Stimulated activated CD4-positive, alpha-beta T cell treated with anti-CD3 and anti-CD28 coated beads, TNF-alpha, amount 100 ng/mL, for 48 hours (primary cell): ENCODE results near the gene UBE2L5.

Experiments used
- DNase-seq, 3 donors: peaks; one replicate each; pipeline ENCODE4 v3.0.0-alpha.2; 2020; ENCODE audit warnings: low read depth in 3 of 3

UBE2L5 gene

DNA sequence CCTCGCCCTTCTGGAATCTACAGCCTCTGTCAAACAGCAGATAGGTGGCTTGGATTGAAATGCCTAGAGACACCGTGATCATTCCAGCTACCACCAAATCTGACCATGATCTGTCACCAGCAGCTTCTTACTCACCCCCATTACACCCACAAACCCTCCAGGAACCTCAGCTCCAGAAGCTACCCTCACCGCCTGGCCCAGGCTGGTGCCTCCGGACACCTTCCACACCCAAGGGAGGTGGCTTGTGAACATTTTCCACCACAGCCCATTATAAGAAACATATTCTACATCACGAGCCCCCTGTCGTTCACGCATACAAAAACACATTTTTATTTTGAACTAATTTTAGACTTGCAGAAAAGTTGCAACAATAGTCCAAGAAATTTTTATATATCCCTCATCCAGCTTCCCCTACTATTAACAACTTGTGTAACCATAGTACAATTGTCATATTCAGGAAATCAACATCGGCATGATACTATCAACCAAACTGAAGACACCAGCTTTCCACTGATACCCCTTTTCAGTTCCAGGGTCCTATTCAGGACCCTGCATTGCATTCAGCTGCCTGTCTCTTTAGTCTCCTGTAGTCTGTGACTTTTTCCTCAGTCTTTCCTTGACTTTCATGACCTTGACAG, 15.4 kb upstream of the UBE2L5 start:
- DNase-seq = no peak

DNA sequence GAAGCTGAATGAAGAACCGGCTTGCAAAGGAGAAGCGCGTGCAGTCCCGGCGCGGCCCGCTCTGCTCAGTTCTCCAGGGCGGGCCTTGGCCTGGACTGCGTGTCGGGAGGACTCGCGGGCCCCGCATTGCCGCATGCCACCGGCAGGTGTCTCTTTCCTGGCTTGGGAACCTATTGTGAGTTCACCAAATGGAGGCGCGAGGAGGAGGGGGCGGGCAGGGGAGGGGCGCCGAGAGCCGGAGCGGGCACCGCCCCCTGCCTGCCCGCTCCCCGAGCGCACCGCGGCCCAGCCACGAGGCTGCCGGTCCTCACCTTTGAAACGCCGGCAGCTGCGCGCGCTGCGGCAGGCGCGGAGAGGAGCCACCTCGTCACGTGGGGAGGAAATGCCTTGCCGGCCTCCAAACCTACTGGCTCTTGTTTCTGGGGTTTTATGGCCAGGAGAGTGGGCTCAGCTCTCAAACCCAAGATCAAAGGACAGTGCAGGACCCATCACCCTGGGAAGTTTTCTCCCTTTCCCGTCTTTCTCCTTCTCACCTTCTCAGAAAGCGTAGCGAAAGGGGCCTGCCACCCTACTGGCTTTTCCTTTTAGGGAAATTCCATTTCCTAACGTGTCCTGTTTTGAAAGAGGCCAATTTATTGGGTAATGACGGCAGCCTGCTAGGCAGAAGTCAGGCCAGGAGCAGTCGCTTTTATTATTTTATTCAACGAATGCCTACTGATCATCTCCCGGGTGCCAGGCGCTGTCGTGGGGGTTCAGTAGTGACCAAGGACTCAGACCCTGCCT, 13.8 kb upstream of the UBE2L5 start:
- DNase-seq = peak; percentile 86 to 91 (median 90)

GRCh38 chr13:30409886-30410704, 12.2 kb upstream of the UBE2L5 start:
- DNase-seq = no peak

DNA sequence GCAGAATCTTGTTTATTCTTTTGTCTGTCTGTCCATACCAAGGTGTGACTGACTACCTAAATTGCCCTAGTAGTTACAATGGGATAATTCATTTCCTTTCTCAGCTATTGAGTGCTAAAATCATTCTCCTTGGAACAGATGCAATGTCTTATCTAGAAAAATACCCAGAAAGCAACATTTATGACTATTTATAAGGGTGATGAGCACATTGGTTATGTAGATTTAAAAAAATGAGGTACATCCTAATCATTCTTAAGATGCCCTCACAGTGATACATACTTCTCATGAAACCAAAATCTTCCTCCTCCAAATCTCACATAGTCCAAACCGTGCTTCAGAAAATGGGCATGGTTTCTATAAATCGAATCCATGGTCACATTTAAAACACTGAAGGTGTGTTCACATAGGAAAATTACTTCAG, 11.6 kb upstream of the UBE2L5 start:
- no peak for DNase-seq

- DNase-seq = no peak
Measured at GRCh38 chr13:30412346-30412745, 9.9 kb upstream of the UBE2L5 start.

GRCh38 chr13:30413842-30414241, 8.5 kb upstream of the UBE2L5 start:
- no peak for DNase-seq

- DNase-seq = no peak
Measured at GRCh38 chr13:30415430-30416030, 6.8 kb upstream of the UBE2L5 start.

- no peak for DNase-seq
Measured at GRCh38 chr13:30416471-30416870, 5.8 kb upstream of the UBE2L5 start.

DNA sequence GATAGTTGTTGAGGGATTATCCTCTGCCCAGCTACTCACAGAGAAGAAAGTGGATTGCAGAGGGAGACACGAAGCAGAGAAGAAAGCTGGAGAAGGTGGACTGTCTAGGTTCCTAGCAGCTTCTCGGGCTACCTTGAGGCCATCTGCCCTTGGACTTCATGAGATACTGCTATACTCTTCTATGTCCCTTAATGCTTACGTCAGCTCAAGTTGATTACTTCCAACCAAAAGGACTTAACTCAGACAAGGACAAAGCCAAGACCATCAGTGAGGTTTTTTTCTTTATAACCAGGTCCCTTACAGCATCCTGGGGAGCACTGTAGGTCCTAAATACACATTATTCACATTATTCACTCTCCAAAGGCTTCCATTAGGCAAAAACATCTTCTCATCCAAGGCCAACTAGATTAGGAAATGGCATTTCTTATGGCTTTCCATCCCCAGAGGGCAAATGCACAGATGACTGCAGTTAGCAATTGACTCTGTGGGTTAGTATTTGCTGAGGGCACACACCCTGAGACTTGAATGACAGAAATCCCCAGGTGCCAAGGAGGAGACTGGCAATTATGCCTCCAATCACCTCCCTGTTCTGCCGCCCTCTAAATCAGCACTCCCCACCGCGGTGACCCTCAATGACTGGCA, 4.1 kb upstream of the UBE2L5 start:
- no peak for DNase-seq

GRCh38 chr13:30418717-30419459, 3.4 kb upstream of the UBE2L5 start:
- no peak for DNase-seq

DNA sequence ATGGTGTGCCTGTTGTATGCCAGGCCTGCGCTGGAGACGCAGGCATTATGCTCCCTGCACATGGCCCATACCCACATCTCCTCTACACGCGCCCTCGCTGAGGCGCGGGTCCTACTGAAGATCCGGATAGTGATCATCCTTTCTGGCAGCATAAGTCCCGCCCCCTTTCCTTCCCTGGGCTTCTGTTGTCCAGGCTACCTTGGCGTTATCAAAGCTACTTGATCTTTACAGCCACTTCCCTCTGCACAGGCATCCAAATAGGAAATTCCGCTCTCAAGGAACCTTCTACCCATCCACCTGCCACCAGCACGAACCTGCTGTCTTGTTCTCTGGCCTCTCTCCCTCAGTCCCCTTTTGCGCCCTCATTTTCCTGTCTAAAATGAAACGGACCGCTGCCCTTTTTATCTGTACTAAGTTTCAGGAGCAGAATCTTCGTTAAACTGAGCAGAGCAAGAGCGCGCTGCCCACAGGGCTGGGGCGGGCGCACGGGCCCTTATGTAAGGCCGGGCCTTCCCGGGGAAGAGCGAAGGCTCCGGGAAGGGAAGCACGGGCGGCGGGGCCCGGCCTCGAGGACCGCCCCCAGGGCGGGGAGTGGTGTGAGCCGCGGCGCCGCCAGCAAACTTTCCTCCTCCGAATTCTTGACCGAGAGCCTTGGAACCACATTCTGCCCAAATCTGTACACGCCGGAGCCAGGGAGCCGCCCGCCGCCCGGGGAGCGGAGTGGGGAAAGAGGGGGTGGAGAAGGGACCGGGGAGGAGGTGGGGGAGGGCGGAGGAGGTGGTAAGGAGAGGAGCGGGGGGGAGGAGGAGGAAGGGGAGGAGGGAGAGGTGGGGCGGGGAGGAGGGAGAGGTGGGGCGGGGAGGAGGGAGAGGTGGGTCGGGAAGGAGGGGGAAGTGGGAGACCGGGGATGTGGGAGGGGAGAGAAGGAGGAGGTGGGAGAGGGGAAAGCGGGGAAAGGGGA, 920 bp upstream of the UBE2L5 start:
- DNase-seq = peak in 1 of 3 donors; percentile 45

GRCh38 chr13:30423891-30424290, 1.6 kb downstream of the UBE2L5 start:
- no peak for DNase-seq

DNA sequence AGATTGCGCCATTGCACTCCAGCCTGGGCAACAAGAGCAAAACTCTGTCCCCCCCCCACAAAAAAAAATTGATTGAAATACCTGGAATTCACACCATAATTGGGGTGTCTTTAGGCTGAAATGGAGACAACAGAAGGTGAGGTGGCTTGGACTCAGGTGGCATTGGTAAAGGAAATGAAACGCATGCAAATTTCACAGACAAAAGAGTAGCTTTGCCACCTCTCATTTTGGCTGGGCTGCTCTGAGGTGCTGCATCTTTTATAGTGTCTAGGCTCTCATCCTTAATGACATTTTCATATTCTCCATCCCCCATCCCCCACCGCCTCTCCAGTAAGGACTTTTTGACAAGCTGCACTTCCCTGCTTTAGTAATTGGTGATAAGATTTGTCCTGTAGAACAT, 6.9 kb downstream of the UBE2L5 start:
- no peak for DNase-seq

DNA sequence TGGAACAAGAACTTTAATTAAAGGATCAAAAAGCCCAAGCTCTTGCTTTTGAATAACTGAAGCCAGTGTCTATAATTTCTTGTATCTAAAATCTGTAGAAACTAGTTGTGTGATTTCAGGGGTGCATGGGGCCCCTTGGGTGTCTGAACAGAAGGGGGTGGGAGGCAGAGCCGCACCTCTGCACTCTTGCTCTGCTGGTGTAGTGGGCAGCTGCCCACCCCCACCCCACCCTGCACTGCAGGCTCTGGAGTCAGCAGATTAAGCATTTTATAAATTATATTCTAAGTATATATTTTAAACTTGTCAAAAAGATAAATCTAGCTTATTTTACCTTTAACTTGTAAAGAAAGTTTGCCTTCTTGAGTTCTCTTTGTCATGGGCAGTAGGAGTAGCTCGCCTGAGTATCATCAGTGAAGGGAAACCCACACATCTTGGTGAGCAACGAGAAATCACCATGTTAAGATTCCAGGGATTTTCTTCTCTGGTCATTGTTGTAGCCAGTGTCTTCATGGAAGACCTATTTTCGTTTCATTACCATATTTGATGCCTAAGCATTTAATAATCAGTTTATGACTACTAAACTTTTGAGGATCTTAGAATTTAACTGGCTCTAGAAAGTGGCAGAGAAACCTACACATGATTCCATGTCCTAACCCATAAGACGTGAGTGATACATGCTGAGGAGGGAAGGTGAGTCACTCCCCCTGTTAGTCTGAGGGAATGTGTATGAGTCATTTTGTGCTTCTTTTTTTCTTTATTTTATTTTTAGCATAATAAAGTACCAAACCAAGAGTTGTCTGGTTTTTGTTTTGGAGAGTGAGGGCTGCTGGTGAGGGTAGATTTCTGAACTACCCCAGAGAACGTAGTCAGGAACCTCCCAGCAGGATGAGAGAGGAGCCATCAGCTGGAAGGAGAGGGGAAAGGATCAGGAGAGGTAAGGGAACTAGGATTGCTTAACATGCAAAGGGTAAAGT, 7.7 kb downstream of the UBE2L5 start:
- DNase-seq = peak in 2 of 3 donors; percentile 20 to 25

- DNase-seq = no peak
Measured at GRCh38 chr13:30431269-30431940, 9.1 kb downstream of the UBE2L5 start.

- DNase-seq = no peak
Measured at GRCh38 chr13:30435911-30436451, 13.7 kb downstream of the UBE2L5 start.

DNA sequence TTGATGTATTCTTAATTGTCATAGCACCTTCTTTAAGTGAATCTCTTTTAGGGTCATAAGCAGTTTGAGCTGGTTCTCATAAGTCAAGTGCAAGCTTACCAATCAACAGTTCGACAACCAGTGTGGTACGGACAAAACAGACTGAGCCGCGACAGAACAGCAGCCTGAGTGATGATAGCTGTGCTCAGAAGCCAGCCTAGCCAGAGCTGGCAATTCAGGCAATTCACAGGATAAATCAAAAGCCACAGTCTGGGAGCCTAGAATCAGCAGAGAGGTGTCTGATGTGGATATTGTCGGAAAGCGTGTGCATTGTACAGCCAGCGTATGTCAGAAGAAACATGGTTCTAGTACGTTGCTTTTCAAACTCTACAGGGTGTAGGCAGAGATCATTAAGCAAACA, 14.9 kb downstream of the UBE2L5 start:
- DNase-seq = no peak

DNA sequence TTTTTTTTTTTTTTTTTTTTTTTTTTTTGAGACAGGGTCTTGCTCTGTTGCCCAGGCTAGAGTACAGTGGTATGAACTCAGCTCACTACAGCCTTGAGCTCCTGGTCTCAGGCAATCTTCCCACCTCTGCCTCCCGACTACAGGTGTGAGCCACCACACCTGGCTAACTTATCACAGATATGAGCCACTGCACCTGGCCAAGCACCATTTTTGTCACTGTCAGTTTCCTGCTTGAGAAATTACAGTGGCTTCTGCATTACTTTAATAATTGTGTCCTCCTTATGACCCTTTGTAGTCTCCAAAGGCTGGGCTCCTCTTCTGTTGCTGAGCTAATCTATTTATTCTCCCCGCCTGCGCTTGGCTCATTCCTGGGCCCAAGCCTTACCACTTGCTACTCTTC, 16.0 kb downstream of the UBE2L5 start:
- no peak for DNase-seq
